Stimulated activated CD8-positive, alpha-beta memory T cell treated with anti-CD3 and anti-CD28 coated beads, Interleukin-4, amount 100 ng/mL, for 24 hours (primary cell): ENCODE results near the gene RTN4.

ENCODE experiments used
- DNase-seq: peaks from one replicate; pipeline ENCODE4 v3.0.0-alpha.2; 2020; ENCODE audit warnings: low read depth

RTN4 gene

GRCh38 chr2:54969295-54969939 is 80.8 kb downstream of the RTN4 start:
- DNase-seq: no peak

DNA sequence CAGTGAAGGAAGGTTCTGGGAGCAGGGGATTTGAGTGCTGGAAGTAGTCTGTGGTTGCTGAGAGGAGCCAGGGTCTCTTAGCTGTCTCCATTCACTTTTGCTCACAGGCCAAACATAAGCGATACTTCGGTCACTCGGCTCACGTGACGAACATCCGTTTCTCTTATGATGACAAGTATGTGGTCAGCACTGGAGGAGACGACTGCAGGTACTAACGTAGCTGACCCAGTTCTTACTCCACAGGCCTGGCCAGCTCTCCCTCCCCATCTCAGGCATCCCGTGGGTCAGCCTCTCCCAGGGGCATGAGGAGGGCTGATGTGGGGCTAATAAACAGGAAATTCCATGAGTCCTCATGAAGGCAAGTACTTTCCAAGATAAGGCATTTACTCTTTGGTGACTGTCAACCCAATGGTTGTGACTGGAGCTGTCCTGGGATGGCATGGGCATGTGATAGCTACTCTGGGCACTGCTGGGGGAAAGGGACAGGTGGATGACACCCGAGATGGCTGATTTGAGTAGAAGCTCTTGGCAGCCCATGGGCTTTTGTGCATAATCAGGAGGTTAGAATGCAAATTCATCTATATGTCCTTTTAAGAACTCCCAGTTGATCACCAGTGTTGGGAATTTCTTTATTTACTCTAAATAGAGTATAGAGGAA is 81.6 kb downstream of the RTN4 start:
- DNase-seq: no peak

DNA sequence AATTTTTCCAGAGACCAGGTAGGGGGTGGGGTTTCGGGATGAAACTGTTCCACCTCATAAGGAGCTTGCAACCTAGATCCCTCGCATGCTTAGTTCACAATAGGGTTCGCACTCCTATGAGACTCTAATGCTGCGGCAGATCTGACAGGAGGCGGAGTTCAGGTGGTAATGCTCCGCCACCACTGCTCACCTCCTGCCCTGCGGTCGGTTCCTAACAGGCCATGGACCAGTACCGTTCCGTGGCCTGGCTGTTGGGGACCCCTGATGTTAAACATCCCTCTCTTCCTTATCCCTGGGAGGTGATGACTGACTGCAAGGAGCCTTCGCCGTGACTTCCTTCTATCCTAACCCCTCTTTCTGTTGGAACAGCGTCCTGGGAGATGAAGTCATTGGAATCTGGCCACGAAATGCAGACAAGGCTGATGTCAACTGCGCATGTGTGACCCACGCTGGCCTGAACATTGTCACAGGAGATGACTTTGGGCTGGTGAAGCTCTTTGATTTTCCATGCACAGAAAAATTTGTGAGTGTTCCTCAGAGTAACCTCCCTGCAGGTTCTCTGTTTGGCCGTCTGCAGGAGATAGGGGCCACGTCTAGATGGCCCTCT is 82.4 kb downstream of the RTN4 start:
- DNase-seq: no peak

GRCh38 chr2:54967269-54967668 is 83.0 kb downstream of the RTN4 start:
- DNase-seq: no peak

DNA sequence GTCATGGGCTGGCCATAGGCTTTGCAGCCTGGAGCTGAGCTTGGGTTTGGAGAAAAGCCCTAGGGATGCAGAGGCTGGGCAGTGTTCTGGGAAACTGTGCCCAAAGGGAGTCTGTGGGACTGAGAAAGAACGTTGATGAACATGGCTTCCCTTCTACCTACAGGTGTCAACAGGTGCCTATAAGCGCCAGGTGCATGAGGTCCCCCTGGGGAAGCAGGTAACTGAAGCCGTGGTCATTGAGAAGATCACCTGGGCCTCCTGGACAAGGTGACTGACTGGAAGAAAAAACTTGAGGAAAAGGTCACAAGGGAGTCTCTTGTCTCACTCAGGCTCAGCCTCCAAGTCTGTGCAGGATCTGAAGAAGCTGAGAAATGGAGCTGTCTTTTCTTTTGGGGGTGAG is 83.4 kb downstream of the RTN4 start:
- no peak for DNase-seq

GRCh38 chr2:54966165-54966832 is 84.0 kb downstream of the RTN4 start:
- DNase-seq: no peak

DNA sequence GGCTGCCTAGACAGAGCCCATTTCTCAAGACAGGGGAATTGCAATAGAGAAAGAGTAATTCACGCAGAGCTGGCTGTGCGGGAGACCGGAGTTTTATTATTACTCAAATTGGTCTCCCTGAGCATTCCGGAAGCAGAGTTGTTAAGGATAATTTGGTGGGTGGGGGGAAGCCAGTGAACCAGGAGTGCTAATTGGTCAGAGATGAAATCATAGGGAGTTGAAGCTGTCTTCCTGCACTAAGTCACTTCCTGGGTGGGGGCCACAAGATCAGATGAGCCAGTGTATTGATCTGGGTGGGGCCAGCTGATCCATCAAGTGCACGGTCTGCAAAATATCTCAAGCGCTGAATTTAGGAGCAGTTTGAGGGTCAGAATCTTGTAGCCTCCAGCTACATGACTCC is 84.8 kb downstream of the RTN4 start:
- no peak for DNase-seq

- no peak for DNase-seq
Observed at GRCh38 chr2:54964816-54965215, 85.4 kb downstream of the RTN4 start.

DNA sequence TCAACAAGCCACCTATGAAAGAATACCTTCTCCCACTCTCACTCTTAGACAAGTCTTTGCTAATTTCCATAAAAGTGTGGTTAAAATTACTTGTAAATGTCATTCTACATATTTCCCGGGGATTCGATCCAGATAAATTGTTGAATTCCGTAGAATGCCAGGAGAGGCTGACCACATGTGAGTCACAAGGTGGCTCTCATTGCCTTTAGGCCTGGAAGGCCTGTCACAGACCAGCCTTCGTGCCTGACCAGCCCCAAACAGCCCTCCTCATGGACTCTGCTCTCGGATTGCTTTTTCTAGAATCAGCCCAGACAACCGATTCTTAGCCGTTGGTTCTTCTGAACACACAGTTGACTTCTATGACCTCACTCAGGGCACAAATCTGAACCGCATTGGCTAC is 86.0 kb downstream of the RTN4 start:
- DNase-seq: no peak

GRCh38 chr2:54963476-54963875 is 86.8 kb downstream of the RTN4 start:
- DNase-seq: no peak

DNA sequence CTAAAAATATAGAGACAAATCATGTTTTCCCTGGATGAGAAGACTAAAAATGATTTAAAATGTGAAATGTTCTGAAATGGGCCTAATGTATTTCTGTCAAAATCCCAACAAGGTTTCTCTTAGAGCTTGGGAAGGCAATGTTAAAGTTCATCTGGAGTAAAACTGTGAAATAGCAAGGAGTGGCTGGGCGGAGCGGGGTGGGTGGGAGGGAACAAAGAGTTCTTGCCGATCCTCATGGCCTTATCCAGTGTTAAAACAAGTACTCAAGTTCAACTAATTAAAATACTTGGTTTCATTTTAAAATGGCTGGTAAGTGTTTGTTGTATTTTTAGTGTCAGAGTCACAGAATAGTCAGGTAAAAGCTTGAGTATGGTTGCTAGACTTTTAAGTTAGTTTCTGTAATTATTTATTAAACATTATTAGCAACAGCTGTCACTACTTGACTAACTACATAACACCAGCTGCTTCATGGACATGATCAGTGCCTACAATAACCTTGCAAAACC is 87.3 kb downstream of the RTN4 start:
- DNase-seq: no peak

DNA sequence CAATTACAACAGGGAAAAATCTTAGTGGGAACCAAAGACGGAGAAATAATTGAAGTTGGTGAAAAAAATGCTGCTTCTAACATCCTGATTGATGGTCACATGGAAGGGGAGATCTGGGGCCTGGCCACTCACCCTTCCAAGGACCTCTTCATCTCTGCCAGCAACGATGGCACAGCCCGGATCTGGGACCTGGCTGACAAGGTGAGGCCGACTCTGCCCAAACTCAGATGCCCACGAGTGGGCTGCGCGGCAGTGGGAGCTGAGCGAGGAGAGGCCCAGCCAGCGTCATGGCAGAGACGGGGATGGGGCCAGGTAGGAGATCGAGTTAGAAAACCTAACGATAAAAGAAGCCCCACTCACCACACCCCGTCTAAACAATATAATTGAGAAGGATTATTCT is 87.7 kb downstream of the RTN4 start:
- DNase-seq: no peak

DNA sequence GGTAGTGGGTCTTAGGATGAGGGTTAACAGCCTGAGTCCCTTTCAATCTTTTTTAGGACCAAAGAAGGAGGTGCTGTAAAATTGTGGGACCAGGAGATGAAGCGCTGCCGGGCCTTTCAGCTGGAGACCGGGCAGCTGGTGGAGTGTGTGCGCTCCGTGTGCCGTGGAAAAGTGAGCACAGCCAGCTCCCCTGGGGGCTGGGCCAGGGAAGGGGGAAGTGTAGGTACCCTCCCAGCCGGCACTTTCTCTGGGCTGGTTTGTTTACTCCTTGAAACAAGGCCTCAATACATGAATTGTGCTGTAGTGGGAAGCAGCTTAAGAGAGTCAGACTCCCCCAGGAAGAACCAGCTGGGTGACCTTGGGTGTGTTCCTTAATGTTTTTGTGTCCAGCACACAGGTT is 90.1 kb downstream of the RTN4 start:
- DNase-seq: no peak

- no peak for DNase-seq
Observed at GRCh38 chr2:54958717-54959371, 91.4 kb downstream of the RTN4 start.

- no peak for DNase-seq
Observed at GRCh38 chr2:54957321-54957999, 92.8 kb downstream of the RTN4 start.

DNA sequence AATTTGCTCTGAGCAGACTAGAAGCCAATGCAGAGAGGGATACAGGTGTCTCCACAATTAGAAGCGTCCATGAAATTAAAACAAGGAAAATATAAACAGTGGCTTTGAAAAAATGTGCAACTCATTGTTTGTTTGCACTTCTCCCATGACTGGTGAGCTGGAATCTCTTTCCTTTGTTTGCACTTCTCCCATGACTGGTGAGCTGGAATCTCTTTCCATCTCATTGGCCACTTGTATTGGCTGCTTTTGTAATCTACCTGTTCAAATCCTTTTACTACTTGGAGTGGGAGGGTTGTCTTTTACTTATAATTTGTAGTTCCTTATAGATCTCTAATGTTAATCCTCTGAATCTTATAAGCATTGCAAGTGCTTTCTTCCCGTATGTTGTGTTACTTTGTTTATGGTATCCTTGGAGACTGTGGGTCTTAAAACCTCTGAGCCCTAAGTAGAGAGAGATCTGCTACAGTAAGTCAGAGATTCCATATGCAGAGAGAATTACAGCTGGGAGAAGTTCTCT is 94.1 kb downstream of the RTN4 start:
- DNase-seq: no peak

GRCh38 chr2:54955358-54956110 is 94.7 kb downstream of the RTN4 start:
- no peak for DNase-seq

GRCh38 chr2:54954705-54955357 is 95.4 kb downstream of the RTN4 start:
- no peak for DNase-seq

- no peak for DNase-seq
Observed at GRCh38 chr2:54954158-54954557, 96.1 kb downstream of the RTN4 start.

DNA sequence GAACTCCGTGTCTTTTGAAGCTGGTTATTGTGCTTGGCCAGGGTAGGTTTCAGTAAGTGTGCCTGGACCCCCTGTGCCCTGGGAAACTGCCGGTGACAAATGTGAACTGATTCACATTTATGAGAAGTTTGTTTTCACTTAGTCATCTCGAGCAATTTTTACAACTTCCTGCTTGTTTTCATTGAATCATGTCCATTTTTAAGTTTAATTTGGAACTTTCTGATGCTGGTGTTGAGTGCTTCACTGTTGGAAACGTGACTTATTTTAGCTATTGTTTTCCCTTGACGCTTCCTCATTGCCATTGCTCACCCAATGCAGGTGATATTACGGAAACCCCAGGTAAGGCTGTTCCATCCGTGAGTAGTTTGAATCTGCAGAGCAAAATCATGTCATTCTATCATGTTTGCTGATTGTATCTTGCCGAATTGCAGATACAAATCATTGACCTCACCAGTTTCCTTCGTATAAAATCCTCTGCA is 97.2 kb downstream of the RTN4 start:
- no peak for DNase-seq
